G401 (cell line): ENCODE measurements around the gene LRRC10B. TPM values are rescaled to one million over a fixed set of nuclear protein-coding genes. Genes with fewer than 3 reads are reported as not detected.

Experiments used
- DNase-seq: peaks from one replicate; pipeline ENCODE4 v3.0.0-alpha.2; 2015; ENCODE audit warnings: low spot score
- in situ Hi-C: cut with HindIII; loops from 2 replicates; pipeline ENCODE4 v1.10.0; 2016; ENCODE audit warnings: low sequenced_read_pairs, mixed read lengths
- total RNA-seq: library from RNA; depleted of rRNA; stranded (reverse); fragments of >200 nt; shearing (Covaris generic); gene quantifications from 2 replicates; pipeline ENCODE4 v1.2.3, GENCODE V29; 2014

Gene LRRC10B
- total RNA-seq, 1 experiment from 2014 or later: 2.5 TPM

GRCh38 chr11:61485080-61485479 lies 23.5 kb upstream of the LRRC10B start:
- no peak for DNase-seq
- in situ Hi-C loops: no loop called here

- no peak for DNase-seq
- in situ Hi-C loops: no loop called here
Measured at GRCh38 chr11:61486011-61486620, 22.4 kb upstream of the LRRC10B start.

- no peak for DNase-seq
- in situ Hi-C loops: no loop called here
Measured at GRCh38 chr11:61486779-61487178, 21.8 kb upstream of the LRRC10B start.

GRCh38 chr11:61487342-61488025 lies 21.1 kb upstream of the LRRC10B start:
- no peak for DNase-seq
- in situ Hi-C loops: no loop called here

- DNase-seq: no peak
- in situ Hi-C loops: no loop called here
Measured at GRCh38 chr11:61488651-61489291, 19.8 kb upstream of the LRRC10B start.

GRCh38 chr11:61489833-61490721 lies 18.5 kb upstream of the LRRC10B start:
- DNase-seq: no peak
- in situ Hi-C loops: no loop called here

- in situ Hi-C loops: no loop called here
- DNase-seq: no peak
Measured at GRCh38 chr11:61491736-61492395, 16.7 kb upstream of the LRRC10B start.

- in situ Hi-C loops: no loop called here
- DNase-seq: no peak
Measured at GRCh38 chr11:61494381-61494961, 14.1 kb upstream of the LRRC10B start.

- in situ Hi-C loops: no loop called here
- peak; percentile 71 for DNase-seq
Measured at GRCh38 chr11:61495801-61496601, 12.5 kb upstream of the LRRC10B start.

GRCh38 chr11:61496602-61497400 lies 11.7 kb upstream of the LRRC10B start:
- DNase-seq: no peak
- in situ Hi-C loops: no loop called here

- in situ Hi-C loops: no loop called here
- DNase-seq: no peak
Measured at GRCh38 chr11:61497473-61497872, 11.1 kb upstream of the LRRC10B start.

GRCh38 chr11:61497876-61498275 lies 10.7 kb upstream of the LRRC10B start:
- in situ Hi-C loops: no loop called here
- DNase-seq: no peak

- in situ Hi-C loops: no loop called here
- DNase-seq: no peak
Measured at GRCh38 chr11:61498767-61499341, 9.7 kb upstream of the LRRC10B start.

- no peak for DNase-seq
- in situ Hi-C loops: no loop called here
Measured at GRCh38 chr11:61499816-61500491, 8.6 kb upstream of the LRRC10B start.

GRCh38 chr11:61502522-61502921 lies 6.0 kb upstream of the LRRC10B start:
- in situ Hi-C loops: no loop called here
- DNase-seq: no peak

GRCh38 chr11:61503135-61503770 lies 5.3 kb upstream of the LRRC10B start:
- DNase-seq: no peak
- in situ Hi-C loops: no loop called here
